Stimulated activated CD4-positive, alpha-beta T cell treated with anti-CD3 and anti-CD28 coated beads, Interleukin-12 subunit alpha, Interleukin-12 subunit beta, amount 100 ng/mL, for 48 hours (primary cell): ENCODE measurements around the gene CYP46A1.

Experiments used
- DNase-seq, 3 donors: peaks; one replicate each; pipeline ENCODE4 v3.0.0-alpha.2; 2020; ENCODE audit warnings: low read depth in 2 of 3, low spot score in 1 of 3

The CYP46A1 gene

GRCh38 chr14:99708449-99708848, 24.4 kb downstream of the CYP46A1 start:
- DNase-seq, result no peak

GRCh38 chr14:99713972-99714371, 29.9 kb downstream of the CYP46A1 start:
- no peak for DNase-seq

- no peak for DNase-seq
These were observed 31.3 kb downstream of the CYP46A1 start for GRCh38 chr14:99715266-99716000.

GRCh38 chr14:99716091-99716849, 32.2 kb downstream of the CYP46A1 start:
- no peak for DNase-seq

- no peak for DNase-seq
These were observed 33.0 kb downstream of the CYP46A1 start for GRCh38 chr14:99716850-99717681.

GRCh38 chr14:99717682-99718013, 33.5 kb downstream of the CYP46A1 start:
- DNase-seq, result no peak

- DNase-seq, result no peak
These were observed 34.1 kb downstream of the CYP46A1 start for GRCh38 chr14:99718031-99718810.

GRCh38 chr14:99718811-99719192, 34.7 kb downstream of the CYP46A1 start:
- DNase-seq, result no peak

GRCh38 chr14:99720941-99721791, 37.1 kb downstream of the CYP46A1 start:
- no peak for DNase-seq

- no peak for DNase-seq
These were observed 37.9 kb downstream of the CYP46A1 start for GRCh38 chr14:99721792-99722516.

- DNase-seq, result no peak
These were observed 38.6 kb downstream of the CYP46A1 start for GRCh38 chr14:99722741-99723140.

- DNase-seq, result no peak
These were observed 40.2 kb downstream of the CYP46A1 start for GRCh38 chr14:99724196-99724891.

GRCh38 chr14:99724939-99725773, 41.1 kb downstream of the CYP46A1 start:
- no peak for DNase-seq

GRCh38 chr14:99725774-99726537, 41.9 kb downstream of the CYP46A1 start:
- no peak for DNase-seq

GRCh38 chr14:99726538-99727095, 42.5 kb downstream of the CYP46A1 start:
- DNase-seq, result no peak

GRCh38 chr14:99727096-99727870, 43.2 kb downstream of the CYP46A1 start:
- no peak for DNase-seq
